IMR-90 (cell line): ENCODE data around the gene CHN1. TPM values are rescaled to one million over a fixed set of nuclear protein-coding genes. Genes with fewer than 3 reads are reported as not detected.

ENCODE experiments used
- ATAC-seq: fragments of 200-7000 bp; cut with Tn5 transposase; 2 replicates; pipeline ENCODE4 v1.9.1; 2020; ENCODE audit warnings: low read depth, mild to moderate bottlenecking, moderate library complexity
- BruUV-seq: library from RNA; stranded (reverse); fragments of 400-500 nt; replicated peaks from 2 replicates; lab custom pipeline; 2021; lab: Mats Ljungman, UMichigan
- CTCF ChIA-PET: fragments of 300-600 bp; formaldehyde crosslinking; extraction: SDS; loops from one replicate; lab custom pipeline; 2021; ENCODE audit warnings: antibody characterized with exemption; lab: Yijun Ruan, JAX
- POLR2A ChIA-PET: fragments of 300-600 bp; sonication (Branson Sonifier 250); formaldehyde crosslinking; loops from one replicate; lab custom pipeline; 2022; ENCODE audit warnings: antibody characterized with exemption; ENCODE audit not compliant: unreplicated experiment; lab: Charles Lee
- DNase-seq: peaks from one replicate; pipeline ENCODE4 v3.0.0; 2013
- H2AFZ ChIP-seq: replicated peaks from 2 replicates; pipeline ENCODE3; 2013; ENCODE audit warnings: low read length, mild to moderate bottlenecking; ENCODE audit not compliant: poor library complexity
- H2AK5ac ChIP-seq: 2 replicates; pipeline ENCODE4 v1.6.1; 2013; ENCODE audit warnings: low read depth, low read length, inconsistent platforms
- H2AK9ac ChIP-seq: replicated peaks from 2 replicates; pipeline ENCODE3; 2013; ENCODE audit warnings: mild to moderate bottlenecking, low read depth, low read length, moderate library complexity; ENCODE audit not compliant: poor library complexity
- H2BK120ac ChIP-seq: 2 replicates; pipeline ENCODE4 v1.6.1; 2013; ENCODE audit warnings: low read depth, low read length, inconsistent platforms
- H2BK15ac ChIP-seq: 3 replicates; pipeline ENCODE4 v1.6.1; 2013; ENCODE audit warnings: low read depth, low read length, inconsistent platforms
- H2BK20ac ChIP-seq: 2 replicates; pipeline ENCODE4 v1.6.1; 2013; ENCODE audit warnings: low read depth, mild to moderate bottlenecking, inconsistent platforms, low read length, moderate library complexity
- H2BK5ac ChIP-seq: 2 replicates; pipeline ENCODE4 v1.6.1; 2013; ENCODE audit warnings: mild to moderate bottlenecking, low read depth, low read length, inconsistent platforms; ENCODE audit not compliant: poor library complexity, severe bottlenecking
- H3K14ac ChIP-seq: replicated peaks from 2 replicates; pipeline ENCODE4 v1.6.1; 2013; ENCODE audit warnings: low read depth, low read length, inconsistent platforms
- H3K18ac ChIP-seq: 2 replicates; pipeline ENCODE4 v1.6.1; 2013; ENCODE audit warnings: low read depth, low read length, control low read depth
- H3K23ac ChIP-seq: 2 replicates; pipeline ENCODE4 v1.6.1; 2013; ENCODE audit warnings: low read depth, low read length, inconsistent platforms
- H3K27ac ChIP-seq: 2 replicates; pipeline ENCODE4 v1.5.1; 2013; ENCODE audit warnings: mild to moderate bottlenecking, control low read depth, low read length; ENCODE audit not compliant: insufficient read depth
- H3K27me3 ChIP-seq: 2 replicates; pipeline ENCODE4 v1.6.1; 2013; ENCODE audit warnings: low read length; ENCODE audit not compliant: control insufficient read depth, insufficient read depth
- H3K36me3 ChIP-seq: 2 replicates; pipeline ENCODE4 v1.6.1; 2013; ENCODE audit warnings: low read length, mixed read lengths; ENCODE audit not compliant: control insufficient read depth, insufficient read depth
- H3K4ac ChIP-seq: 2 replicates; pipeline ENCODE4 v1.6.1; 2013; ENCODE audit warnings: low read depth, low read length, inconsistent platforms
- H3K4me1 ChIP-seq: 2 replicates; pipeline ENCODE4 v1.6.1; 2013; ENCODE audit warnings: low read length, mixed read lengths; ENCODE audit not compliant: control insufficient read depth, insufficient read depth
- H3K4me2 ChIP-seq: 2 replicates; pipeline ENCODE4 v1.6.1; 2013; ENCODE audit warnings: low read depth, mild to moderate bottlenecking, control low read depth, low read length, moderate library complexity
- H3K4me3 ChIP-seq: 2 replicates; pipeline ENCODE4 v1.5.1; 2013; ENCODE audit warnings: low read depth, mild to moderate bottlenecking, control low read depth, low read length, moderate library complexity; ENCODE audit not compliant: insufficient read depth
- H3K56ac ChIP-seq: 2 replicates; pipeline ENCODE4 v1.6.1; 2013; ENCODE audit warnings: low read length, inconsistent platforms; ENCODE audit not compliant: insufficient read depth; ENCODE audit errors: extremely low read depth
- H3K79me1 ChIP-seq, 2 experiments: 2 replicates each; pipeline ENCODE4 v1.6.1; 2013; ENCODE audit warnings: low read length in 2 of 2, inconsistent platforms in 1 of 2, low read depth in 1 of 2
- H3K9ac ChIP-seq: 2 replicates; pipeline ENCODE4 v1.6.1; 2013; ENCODE audit warnings: low read depth, low read length, control low read depth
- H3K9me1 ChIP-seq: 2 replicates; pipeline ENCODE4 v1.6.1; 2013; ENCODE audit warnings: low read length, inconsistent platforms; ENCODE audit not compliant: insufficient read depth
- H3K9me3 ChIP-seq: 2 replicates; pipeline ENCODE4 v1.6.1; 2013; ENCODE audit warnings: low read length; ENCODE audit not compliant: control insufficient read depth, insufficient read depth
- H4K20me1 ChIP-seq: 2 replicates; pipeline ENCODE4 v1.6.1; 2013; ENCODE audit warnings: low read length, inconsistent platforms; ENCODE audit not compliant: insufficient read depth
- H4K5ac ChIP-seq: 2 replicates; pipeline ENCODE4 v1.6.1; 2013; ENCODE audit warnings: mild to moderate bottlenecking, low read depth, low read length, control low read depth
- H4K8ac ChIP-seq, 2 experiments: 2 replicates each; pipeline ENCODE4 v1.6.1; 2013; ENCODE audit warnings: low read depth in 2 of 2, low read length in 2 of 2, control low read depth in 1 of 2, inconsistent platforms in 1 of 2
- H4K91ac ChIP-seq: 2 replicates; pipeline ENCODE4 v1.6.1; 2013; ENCODE audit warnings: low read depth, low read length, inconsistent platforms; ENCODE audit not compliant: insufficient read depth
- BHLHE40 ChIP-seq: fragments of 150-350 bp; IDR thresholded peaks from 2 replicates; pipeline ENCODE4 v1.6.1; 2016; ENCODE audit warnings: mild to moderate bottlenecking, low read depth, low read length
- CEBPB ChIP-seq: IDR thresholded peaks from 2 replicates; pipeline ENCODE4 v1.6.1; 2012; ENCODE audit warnings: low read depth, low read length, improper control_type of control experiment
- CTCF ChIP-seq: conservative IDR thresholded peaks from 2 replicates; pipeline ENCODE4 v1.5.1; 2012; ENCODE audit warnings: mild to moderate bottlenecking, low read depth, low read length, improper control_type of control experiment
- FOS ChIP-seq: fragments of 150-350 bp; IDR thresholded peaks from 2 replicates; pipeline ENCODE4 v1.6.1; 2016; ENCODE audit warnings: low read depth, low read length
- MAFK ChIP-seq: IDR thresholded peaks from 2 replicates; pipeline ENCODE4 v1.6.1; 2012; ENCODE audit warnings: low read depth, low read length, improper control_type of control experiment
- MAZ ChIP-seq: IDR thresholded peaks from 2 replicates; pipeline ENCODE4 v1.6.1; 2012; ENCODE audit warnings: low read depth, mild to moderate bottlenecking, low read length, improper control_type of control experiment, moderate library complexity, borderline replicate concordance
- MXI1 ChIP-seq: IDR thresholded peaks from 2 replicates; pipeline ENCODE4 v1.6.1; 2012; ENCODE audit warnings: low read depth, mild to moderate bottlenecking, low read length, moderate library complexity, borderline replicate concordance
- POLR2A ChIP-seq: IDR thresholded peaks from 2 replicates; pipeline ENCODE4 v1.6.1; 2012; ENCODE audit warnings: mild to moderate bottlenecking, low read depth, low read length
- RAD21 ChIP-seq: IDR thresholded peaks from 2 replicates; pipeline ENCODE4 v1.6.1; 2012; ENCODE audit warnings: low read length, improper control_type of control experiment
- RCOR1 ChIP-seq: IDR thresholded peaks from 2 replicates; pipeline ENCODE4 v1.6.1; 2012; ENCODE audit warnings: mild to moderate bottlenecking, low read length, improper control_type of control experiment; ENCODE audit not compliant: insufficient replicate concordance
- RFX5 ChIP-seq: IDR thresholded peaks from 2 replicates; pipeline ENCODE4 v1.8.0; 2012; ENCODE audit warnings: low read depth, mild to moderate bottlenecking, low read length, moderate library complexity
- USF2 ChIP-seq: fragments of 150-350 bp; IDR thresholded peaks from 2 replicates; pipeline ENCODE4 v1.6.1; 2017; ENCODE audit warnings: mild to moderate bottlenecking, antibody characterized with exemption, low read length, low read depth
- WGBS, 2 experiments: methylation state at CpG; one replicate each; pipeline versions ENCODE4 v1.1.5 to v1.1.7; 2013; ENCODE audit warnings: missing lambda C conversion rate in 2 of 2; ENCODE audit not compliant: insufficient read length in 1 of 2; ENCODE audit errors: extremely low coverage in 2 of 2; 5-methylcytosine and 5-hydroxymethylcytosine counted together
- dilution Hi-C: fragments of 300-500 bp; cut with HindIII; formaldehyde crosslinking; loops from one replicate; pipeline ENCODE4 v1.14.3; 2018; ENCODE audit warnings: low sequenced_read_pairs; ENCODE audit not compliant: unreplicated experiment
- in situ Hi-C: fragments of 300-500 bp; cut with MboI; formaldehyde crosslinking; loops from 3 replicates; pipeline ENCODE4 v1.14.3; 2019; ENCODE audit warnings: low sequenced_read_pairs, inconsistent platforms, mixed read lengths
- intact Hi-C: fragments of 100-400 bp; cut with micrococcal nuclease; formaldehyde crosslinking; loops from 2 replicates; pipeline ENCODE4 v1.10.0; 2022
- polyA plus RNA-seq, 3 experiments: library from polyadenylated mRNA; depleted of rRNA; stranded (reverse); fragments of >200 nt; gene quantifications; 2 replicates each; pipeline ENCODE4 v1.2.3, GENCODE V29; 2012; ENCODE audit warnings: low replicate concordance in 1 of 3
- total RNA-seq: library from RNA; depleted of rRNA; stranded (reverse); fragments of >200 nt; gene quantifications from 2 replicates; pipeline ENCODE4 v1.2.3, GENCODE V29; 2012

The CHN1 gene
- total and polyA plus RNA-seq, 2 of the 4 experiments (the other 2 are of a cell fraction), result 58.4 to 66.9 TPM

- Histone ChIP-seq H3K4me1 (peaks cover 17% of the 10 kb centered on the region), H3K23ac (peak overlapping the region; percentile 90), H4K8ac (peak overlapping the region; percentile 74 to 89), H3K18ac (peak overlapping the region; percentile 100), H2AFZ (peak overlapping the region; percentile 64), H3K9me3 (no peaks in the 10 kb centered on the region), H2BK20ac (peak overlapping the region; percentile 91), H4K20me1 (no peaks in the 10 kb centered on the region), H3K36me3 (no peaks in the 10 kb centered on the region), H3K14ac (peak overlapping the region; percentile 89), H4K5ac (peak overlapping the region; percentile 100), H3K4me3 (no peak overlapping the region; the same call in 1 of the 2 replicates), H2AK5ac (peak overlapping the region; percentile 95), H2BK15ac (peak overlapping the region; percentile 87), H2BK120ac (peak overlapping the region; percentile 97), H3K9me1 (no peaks in the 10 kb centered on the region), H3K4ac (peak overlapping the region; percentile 98), H2AK9ac (peak overlapping the region; percentile 90), H3K9ac (peak overlapping the region; percentile 90), H3K79me1 (peaks cover 4 to 22% of the 10 kb centered on the region in 2 experiments; a peak in 3 of 4 replicates), H3K27ac (peak overlapping the region; percentile 100), H3K4me2 (peak overlapping the region; percentile 98), H4K91ac (peak overlapping the region; percentile 99), H2BK5ac (peak overlapping the region; percentile 99), H3K56ac (peak overlapping the region; percentile 93), H3K27me3 (no peaks in the 10 kb centered on the region)
- peak; percentile 97 for DNase-seq
- BruUV-seq, result no TSS peak
- POLR2A ChIA-PET, result no interaction called here
- dilution Hi-C loops (no loop called here), intact Hi-C loops (loop anchor here (2.0 kb wide), 1 partner anchor 49 kb away; no protein-coding TSS in a partner anchor), in situ Hi-C loops (no loop called here)
- CTCF ChIA-PET, result interaction anchor here (0.5 to 2.1 kb wide), 4 partner anchors 8 to 675 kb away, joined by 3 to 6 read pairs (median 4); no protein-coding TSS in a partner anchor
- 0 out of 2 replicates have a peak, but pooled peaks have one; percentile 48 for TF ChIP-seq POLR2A
- TF ChIP-seq RCOR1, result no peak
- TF ChIP-seq BHLHE40, result no peak
- no peak for TF ChIP-seq CTCF
- no peak for TF ChIP-seq RFX5
- peak; percentile 97 for TF ChIP-seq CEBPB
- TF ChIP-seq RAD21, result peak; percentile 7; the same call in 1 of the 2 replicates
- TF ChIP-seq MAFK, result no peak
- no peak for TF ChIP-seq USF2
- TF ChIP-seq MAZ, result 0 out of 2 replicates have a peak, but pooled peaks have one; percentile 23
- no peak for TF ChIP-seq MXI1
- peak; percentile 58; the same call in 1 of the 2 replicates for TF ChIP-seq FOS
- ATAC-seq, result peak; percentile 67
- 0% methylated on average over 1 of the region's 2 CpGs; no CpG with 5 or more reads in 1 of the 2 experiments for WGBS, 2 experiments
Measured at GRCh38 chr2:174835797-174836255, 169.4 kb downstream of the CHN1 start.
